Measurements from ENCODE around the gene P2RX7. TPM values are rescaled to one million over a fixed set of nuclear protein-coding genes. Genes with fewer than 3 reads are reported as not detected.

P2RX7 gene
- total RNA-seq, 1 experiment from 2014 or later = 0.23 TPM

GRCh38 chr12:121120989-121121755 is 11.5 kb upstream of the P2RX7 start:
- intact Hi-C loops (cut with micrococcal nuclease; ENCODE audit: unreplicated experiment) = no loop called here
- TF ChIP-seq SIN3A (IDR thresholded peaks at IDR 0.05; ENCODE audit: borderline replicate concordance, insufficient read depth, low read depth, low read length) = no peak
- no peak for TF ChIP-seq CTCF (IDR thresholded peaks at IDR 0.05)
- no peak for TF ChIP-seq POLR2AphosphoS5 (IDR thresholded peaks at IDR 0.05; ENCODE audit: low read depth, low read length)
- TF ChIP-seq TCF7L2 (IDR thresholded peaks at IDR 0.05; ENCODE audit: low read depth, low read length) = no peak
- TF ChIP-seq REST (IDR thresholded peaks at IDR 0.05; ENCODE audit: insufficient read depth in 1 of 2, low read depth in 2 of 2, low read length in 1 of 2) = no peak
- in situ Hi-C loops (cut with HindIII; ENCODE audit: low pct_unique_long_range_greater_than_20kb, low sequenced_read_pairs) = no loop called here
- no peaks in the 10 kb centered on the region for H3K27me3 ChIP-seq (ENCODE audit: control insufficient read depth, insufficient read depth, low read length)
- ATAC-seq (no peak), DNase-seq (ENCODE audit: low read depth, low spot score) (no peak)
- H3K4me3 ChIP-seq (ENCODE audit: low read depth in 2 of 2, low read length in 2 of 2) = no peak overlapping the region
- H3K36me3 ChIP-seq (ENCODE audit: control insufficient read depth, insufficient read depth, low read length) = no peaks in the 10 kb centered on the region
- CTCF ChIA-PET = interaction anchor here (0.7 kb wide), 1 partner anchor 125 kb away, joined by 4 read pairs; no protein-coding TSS in a partner anchor
- no TSS peak for BruUV-seq (replicated peaks)
- POLR2A ChIA-PET = interaction anchor here (0.6 kb wide), 1 partner anchor 97 kb away, joined by 3 read pairs; no protein-coding TSS in a partner anchor
- no peak overlapping the region for H3K27ac ChIP-seq (ENCODE audit: low read length)
- no peaks in the 10 kb centered on the region for H3K4me1 ChIP-seq (ENCODE audit: control insufficient read depth, insufficient read depth, low read length)
- no peaks in the 10 kb centered on the region for H3K9me3 ChIP-seq (ENCODE audit: control insufficient read depth, insufficient read depth, low read depth, low read length)

- BruUV-seq (replicated peaks) = no TSS peak
- no peaks in the 10 kb centered on the region for H3K9me3 ChIP-seq (ENCODE audit: control insufficient read depth, insufficient read depth, low read depth, low read length)
- no peaks in the 10 kb centered on the region for H3K36me3 ChIP-seq (ENCODE audit: control insufficient read depth, insufficient read depth, low read length)
- no peaks in the 10 kb centered on the region for H3K4me1 ChIP-seq (ENCODE audit: control insufficient read depth, insufficient read depth, low read length)
- POLR2A ChIA-PET = no interaction called here
- CTCF ChIA-PET = no interaction called here
- intact Hi-C loops (cut with micrococcal nuclease; ENCODE audit: unreplicated experiment) = no loop called here
- H3K4me3 ChIP-seq (ENCODE audit: low read depth in 2 of 2, low read length in 2 of 2) = no peak overlapping the region
- no peak for TF ChIP-seq CTCF (IDR thresholded peaks at IDR 0.05)
- TF ChIP-seq POLR2AphosphoS5 (IDR thresholded peaks at IDR 0.05; ENCODE audit: low read depth, low read length) = no peak
- no peak for TF ChIP-seq REST (IDR thresholded peaks at IDR 0.05; ENCODE audit: insufficient read depth in 1 of 2, low read depth in 2 of 2, low read length in 1 of 2)
- TF ChIP-seq SIN3A (IDR thresholded peaks at IDR 0.05; ENCODE audit: borderline replicate concordance, insufficient read depth, low read depth, low read length) = no peak
- no peak for TF ChIP-seq TCF7L2 (IDR thresholded peaks at IDR 0.05; ENCODE audit: low read depth, low read length)
- no peak for DNase-seq (ENCODE audit: low read depth, low spot score)
- in situ Hi-C loops (cut with HindIII; ENCODE audit: low pct_unique_long_range_greater_than_20kb, low sequenced_read_pairs) = no loop called here
- H3K27ac ChIP-seq (ENCODE audit: low read length) = no peak overlapping the region
- no peak for ATAC-seq
- no peaks in the 10 kb centered on the region for H3K27me3 ChIP-seq (ENCODE audit: control insufficient read depth, insufficient read depth, low read length)
These were observed 10.9 kb upstream of the P2RX7 start for GRCh38 chr12:121121805-121122204.

Data from Panc1 (cell line).